HEK293 (cell line): ENCODE measurements around the gene LPIN1.

Experiments
- CTCF ChIA-PET: fragments of 350-600 bp; formaldehyde crosslinking; extraction: SDS; loops from one replicate; lab custom pipeline; 2021; ENCODE audit warnings: antibody characterized with exemption; lab: Yijun Ruan, JAX
- POLR2A ChIA-PET: fragments of 300-600 bp; formaldehyde crosslinking; extraction: SDS; loops from one replicate; lab custom pipeline; 2020; ENCODE audit warnings: antibody characterized with exemption, inconsistent platforms; lab: Yijun Ruan, JAX
- H3K27ac ChIP-seq: fragments of 200-500 bp; sonication (Bioruptor generic); 2 replicates; pipeline ENCODE4 v1.5.1; 2014; ENCODE audit warnings: low read depth, low read length, control low read depth, inconsistent platforms; ENCODE audit errors: extremely low read depth
- H3K36me3 ChIP-seq, 2 experiments: fragments of 200-500 bp in 1 of 2; sonication (Bioruptor generic) in 1 of 2; 1 replicate in 1 of 2; 2 replicates in 1 of 2; pipeline ENCODE4 v1.5.1; 2014 to 2017; ENCODE audit warnings: inconsistent platforms in 2 of 2, low read length in 2 of 2; ENCODE audit not compliant: control insufficient read depth in 2 of 2, insufficient read depth in 1 of 2
- H3K4me1 ChIP-seq: fragments of 200-500 bp; sonication (Bioruptor generic); 2 replicates; pipeline ENCODE4 v1.5.1; 2014; ENCODE audit warnings: mild to moderate bottlenecking, low read length, inconsistent platforms; ENCODE audit not compliant: control insufficient read depth, insufficient read depth
- H3K4me3 ChIP-seq: 2 replicates; pipeline ENCODE4 v1.5.1; 2011; ENCODE audit warnings: low read depth, mild to moderate bottlenecking, control low read depth, low read length, moderate library complexity
- H3K9me3 ChIP-seq: fragments of 200-500 bp; sonication (Bioruptor generic); 2 replicates; pipeline ENCODE4 v1.5.1; 2014; ENCODE audit warnings: low read depth, low read length, inconsistent platforms; ENCODE audit not compliant: control insufficient read depth, insufficient read depth
- FEZF1 ChIP-seq: fragments of 450-650 bp; formaldehyde crosslinking; IDR thresholded peaks from 2 replicates; pipeline ENCODE4 v1.5.1; 2016; ENCODE audit warnings: missing biosample characterization, missing genetic modification characterization
- KLF7 ChIP-seq: fragments of 450-650 bp; formaldehyde crosslinking; IDR thresholded peaks from 2 replicates; pipeline ENCODE4 v1.5.1; 2016; ENCODE audit warnings: missing biosample characterization, missing genetic modification characterization, borderline replicate concordance
- KLF9 ChIP-seq: fragments of 450-650 bp; formaldehyde crosslinking; IDR thresholded peaks from 2 replicates; pipeline ENCODE4 v1.5.1; 2016; ENCODE audit warnings: missing biosample characterization, missing genetic modification characterization, low read depth
- SCRT1 ChIP-seq: fragments of 450-650 bp; formaldehyde crosslinking; IDR thresholded peaks from 2 replicates; pipeline ENCODE4 v1.5.1; 2016; ENCODE audit warnings: missing biosample characterization, missing genetic modification characterization, borderline replicate concordance
- ZBTB17 ChIP-seq: fragments of 450-650 bp; formaldehyde crosslinking; IDR thresholded peaks from 2 replicates; pipeline ENCODE4 v1.5.1; 2016; ENCODE audit warnings: missing biosample characterization, missing genetic modification characterization
- ZBTB44 ChIP-seq: fragments of 450-650 bp; IDR thresholded peaks from 2 replicates; pipeline ENCODE4 v1.5.1; 2018; ENCODE audit warnings: missing biosample characterization, mild to moderate bottlenecking, missing genetic modification characterization
- ZBTB49 ChIP-seq: fragments of 450-650 bp; formaldehyde crosslinking; IDR thresholded peaks from 2 replicates; pipeline ENCODE4 v1.5.1; 2016; ENCODE audit warnings: missing biosample characterization, missing genetic modification characterization, low read depth
- ZNF133 ChIP-seq: fragments of 450-650 bp; formaldehyde crosslinking; IDR thresholded peaks from 2 replicates; pipeline ENCODE4 v1.5.1; 2016; ENCODE audit warnings: missing biosample characterization, missing genetic modification characterization
- ZNF175 ChIP-seq: fragments of 450-650 bp; formaldehyde crosslinking; IDR thresholded peaks from 2 replicates; pipeline ENCODE4 v1.5.1; 2016; ENCODE audit warnings: missing biosample characterization, missing genetic modification characterization
- ZNF280D ChIP-seq: fragments of 450-650 bp; formaldehyde crosslinking; IDR thresholded peaks from 2 replicates; pipeline ENCODE4 v1.5.1; 2016; ENCODE audit warnings: missing biosample characterization, missing genetic modification characterization
- ZNF302 ChIP-seq: fragments of 450-650 bp; formaldehyde crosslinking; IDR thresholded peaks from 2 replicates; pipeline ENCODE4 v1.5.1; 2016; ENCODE audit warnings: missing biosample characterization, missing genetic modification characterization, low read depth
- ZNF362 ChIP-seq: fragments of 450-650 bp; formaldehyde crosslinking; IDR thresholded peaks from 2 replicates; pipeline ENCODE4 v1.5.1; 2016; ENCODE audit warnings: missing biosample characterization, missing genetic modification characterization
- ZNF449 ChIP-seq: fragments of 450-650 bp; formaldehyde crosslinking; IDR thresholded peaks from 2 replicates; pipeline ENCODE4 v1.5.1; 2017; ENCODE audit warnings: missing biosample characterization, mild to moderate bottlenecking, missing genetic modification characterization, moderate library complexity
- ZNF549 ChIP-seq: fragments of 450-650 bp; IDR thresholded peaks from 2 replicates; pipeline ENCODE4 v1.5.1; 2018; ENCODE audit warnings: missing biosample characterization, missing genetic modification characterization, mild to moderate bottlenecking, inconsistent platforms, moderate library complexity
- ZNF555 ChIP-seq: fragments of 450-650 bp; formaldehyde crosslinking; conservative IDR thresholded peaks from 2 replicates; pipeline ENCODE4 v1.5.1; 2017; ENCODE audit warnings: missing biosample characterization, mild to moderate bottlenecking, missing genetic modification characterization, inconsistent platforms
- ZNF571 ChIP-seq: fragments of 450-650 bp; formaldehyde crosslinking; IDR thresholded peaks from 2 replicates; pipeline ENCODE4 v1.5.0; 2017; ENCODE audit warnings: missing biosample characterization, missing genetic modification characterization
- ZNF629 ChIP-seq: fragments of 450-650 bp; formaldehyde crosslinking; IDR thresholded peaks from 2 replicates; pipeline ENCODE4 v1.5.1; 2017; ENCODE audit warnings: missing biosample characterization, missing genetic modification characterization
- ZNF664 ChIP-seq: fragments of 450-650 bp; formaldehyde crosslinking; IDR thresholded peaks from 2 replicates; pipeline ENCODE4 v1.5.1; 2016; ENCODE audit warnings: missing biosample characterization, missing genetic modification characterization
- ZNF830 ChIP-seq: fragments of 450-650 bp; IDR thresholded peaks from 2 replicates; pipeline ENCODE4 v1.5.0; 2018; ENCODE audit warnings: missing biosample characterization, missing genetic modification characterization, low read depth, mild to moderate bottlenecking, moderate library complexity
- ZSCAN4 ChIP-seq: fragments of 450-650 bp; formaldehyde crosslinking; IDR thresholded peaks from 2 replicates; pipeline ENCODE4 v1.5.1; 2017; ENCODE audit warnings: missing biosample characterization, missing genetic modification characterization

Gene LPIN1

GRCh38 chr2:11789243-11789642 is 42.8 kb downstream of the LPIN1 start:
- TF ChIP-seq ZBTB44 (no peak), ZSCAN4 (tag by site-specific recombination) (peak; percentile 98)
- Histone ChIP-seq H3K27ac (no peak overlapping the region), H3K9me3 (no peaks in the 10 kb centered on the region), H3K4me1 (0 out of 2 replicates have a peak, but pooled peaks cover 2% of the 10 kb centered on the region), H3K36me3 (peaks cover 35 to 88% of the 10 kb centered on the region in 2 experiments), H3K4me3 (no peak overlapping the region)
- ChIA-PET POLR2A (no interaction called here), CTCF (interaction anchor here (0.5 to 3.5 kb wide), 3 partner anchors 10 to 96 kb away, joined by 3 to 15 read pairs (median 4); no protein-coding TSS in a partner anchor)

GRCh38 chr2:11790228-11790627 is 43.8 kb downstream of the LPIN1 start:
- Histone ChIP-seq H3K9me3 (no peaks in the 10 kb centered on the region), H3K36me3 (peaks cover 39 to 94% of the 10 kb centered on the region in 2 experiments), H3K4me1 (no peaks in the 10 kb centered on the region), H3K4me3 (no peak overlapping the region), H3K27ac (no peak overlapping the region)
- CTCF ChIA-PET, result interaction anchor here (1.2 to 3.5 kb wide), 3 partner anchors 8 to 12 kb away, joined by 3 to 15 read pairs (median 3); no protein-coding TSS in a partner anchor
- POLR2A ChIA-PET, result no interaction called here
- TF ChIP-seq ZNF302 (tag by site-specific recombination) (no peak), ZNF830 (tag by site-specific recombination) (no peak), ZNF664 (no peak), SCRT1 (tag by site-specific recombination) (no peak), ZNF629 (tag by site-specific recombination) (no peak), ZNF555 (tag by site-specific recombination) (no peak), ZNF133 (tag by site-specific recombination) (no peak), ZNF175 (tag by site-specific recombination) (no peak), ZBTB49 (tag by site-specific recombination) (no peak), ZBTB17 (tag by site-specific recombination) (no peak), FEZF1 (tag by site-specific recombination) (no peak), ZSCAN4 (tag by site-specific recombination) (no peak), KLF9 (tag by site-specific recombination) (no peak), KLF7 (tag by site-specific recombination) (no peak), ZNF362 (tag by site-specific recombination) (no peak), ZNF549 (tag by site-specific recombination) (no peak), ZNF449 (tag by site-specific recombination) (no peak), ZNF280D (tag by site-specific recombination) (no peak), ZNF571 (tag by site-specific recombination) (no peak)
